Panc1 (cell line): Measurements from ENCODE around the gene TAOK1. TPM values are rescaled to one million over a fixed set of nuclear protein-coding genes. Genes with fewer than 3 reads are reported as not detected.

ENCODE experiments used
- ATAC-seq: fragments of 200-7000 bp; cut with Tn5 transposase; 2 replicates; pipeline ENCODE4 v1.9.1; 2020; ENCODE audit warnings: mild to moderate bottlenecking, moderate library complexity
- BruUV-seq: library from RNA; stranded (reverse); fragments of 400-500 nt; replicated peaks from 2 replicates; lab custom pipeline; 2021; lab: Mats Ljungman, UMichigan
- CTCF ChIA-PET: fragments of 300-600 bp; sonication (Branson Sonifier 250); formaldehyde crosslinking; loops from one replicate; lab custom pipeline; 2022; ENCODE audit warnings: antibody characterized with exemption; lab: Charles Lee
- POLR2A ChIA-PET: fragments of 300-600 bp; sonication (Branson Sonifier 250); formaldehyde crosslinking; loops from one replicate; lab custom pipeline; 2022; ENCODE audit warnings: antibody characterized with exemption; lab: Charles Lee
- DNase-seq: peaks from one replicate; pipeline ENCODE4 v3.0.0-alpha.2; 2010; ENCODE audit warnings: low read depth, low spot score
- H3K27ac ChIP-seq: 2 replicates; pipeline ENCODE4 v1.5.1; 2011; ENCODE audit warnings: mild to moderate bottlenecking, low read length, inconsistent platforms
- H3K27me3 ChIP-seq: fragments of 200-500 bp; sonication (Bioruptor generic); 2 replicates; pipeline ENCODE4 v1.6.0; 2014; ENCODE audit warnings: low read length, inconsistent platforms; ENCODE audit not compliant: control insufficient read depth, insufficient read depth
- H3K36me3 ChIP-seq: fragments of 200-500 bp; sonication (Bioruptor generic); 2 replicates; pipeline ENCODE4 v1.5.1; 2014; ENCODE audit warnings: inconsistent platforms, mild to moderate bottlenecking, low read length, moderate library complexity; ENCODE audit not compliant: control insufficient read depth, insufficient read depth
- H3K4me1 ChIP-seq: 2 replicates; pipeline ENCODE4 v1.5.1; 2011; ENCODE audit warnings: inconsistent platforms, mild to moderate bottlenecking, low read length, moderate library complexity; ENCODE audit not compliant: control insufficient read depth, insufficient read depth
- H3K4me3 ChIP-seq, 2 experiments: 2 replicates each; pipeline ENCODE4 v1.5.1; 2011 to 2012; ENCODE audit warnings: low read depth in 2 of 2, low read length in 2 of 2, mild to moderate bottlenecking in 2 of 2, inconsistent platforms in 1 of 2, moderate library complexity in 1 of 2
- H3K9me3 ChIP-seq: fragments of 200-500 bp; sonication (Bioruptor generic); 2 replicates; pipeline ENCODE4 v1.5.1; 2014; ENCODE audit warnings: low read depth, mild to moderate bottlenecking, inconsistent platforms, low read length, moderate library complexity; ENCODE audit not compliant: control insufficient read depth, insufficient read depth
- CTCF ChIP-seq: fragments of 450-650 bp; IDR thresholded peaks from 2 replicates; pipeline ENCODE4 v1.5.1; 2017; ENCODE audit warnings: mild to moderate bottlenecking
- POLR2AphosphoS5 ChIP-seq: IDR thresholded peaks from 2 replicates; pipeline ENCODE4 v1.6.1; 2012; ENCODE audit warnings: mild to moderate bottlenecking, low read depth, low read length, moderate library complexity
- SIN3A ChIP-seq: IDR thresholded peaks from 2 replicates; pipeline ENCODE4 v1.6.1; 2012; ENCODE audit warnings: low read depth, mild to moderate bottlenecking, low read length, moderate library complexity, borderline replicate concordance; ENCODE audit not compliant: insufficient read depth
- TCF7L2 ChIP-seq: IDR thresholded peaks from 2 replicates; pipeline ENCODE4 v1.6.1; 2011; ENCODE audit warnings: mild to moderate bottlenecking, low read depth, low read length, inconsistent platforms
- in situ Hi-C: cut with HindIII; loops from 2 replicates; pipeline ENCODE4 v1.10.0; 2016; ENCODE audit warnings: low sequenced_read_pairs, low pct_unique_long_range_greater_than_20kb
- intact Hi-C: fragments of 100-400 bp; cut with micrococcal nuclease; formaldehyde crosslinking; loops from one replicate; pipeline ENCODE4 v1.10.0; 2022; ENCODE audit not compliant: unreplicated experiment
- total RNA-seq: library from RNA; stranded (reverse); gene quantifications from one replicate; pipeline ENCODE4 v1.2.1, GENCODE V29; 2021; ENCODE audit not compliant: unreplicated experiment
- TF ChIP-seq, protein P1 (sequence below), 2 experiments: IDR thresholded peaks; 2 replicates each; pipeline ENCODE4 v1.6.1; 2011 to 2012; ENCODE audit warnings: low read depth in 2 of 2, control low read depth in 1 of 2, low read length in 1 of 2, mild to moderate bottlenecking in 1 of 2, moderate library complexity in 1 of 2; ENCODE audit not compliant: insufficient read depth in 1 of 2

Gene TAOK1
- total RNA-seq, 1 experiment from 2014 or later: 111 TPM

DNA sequence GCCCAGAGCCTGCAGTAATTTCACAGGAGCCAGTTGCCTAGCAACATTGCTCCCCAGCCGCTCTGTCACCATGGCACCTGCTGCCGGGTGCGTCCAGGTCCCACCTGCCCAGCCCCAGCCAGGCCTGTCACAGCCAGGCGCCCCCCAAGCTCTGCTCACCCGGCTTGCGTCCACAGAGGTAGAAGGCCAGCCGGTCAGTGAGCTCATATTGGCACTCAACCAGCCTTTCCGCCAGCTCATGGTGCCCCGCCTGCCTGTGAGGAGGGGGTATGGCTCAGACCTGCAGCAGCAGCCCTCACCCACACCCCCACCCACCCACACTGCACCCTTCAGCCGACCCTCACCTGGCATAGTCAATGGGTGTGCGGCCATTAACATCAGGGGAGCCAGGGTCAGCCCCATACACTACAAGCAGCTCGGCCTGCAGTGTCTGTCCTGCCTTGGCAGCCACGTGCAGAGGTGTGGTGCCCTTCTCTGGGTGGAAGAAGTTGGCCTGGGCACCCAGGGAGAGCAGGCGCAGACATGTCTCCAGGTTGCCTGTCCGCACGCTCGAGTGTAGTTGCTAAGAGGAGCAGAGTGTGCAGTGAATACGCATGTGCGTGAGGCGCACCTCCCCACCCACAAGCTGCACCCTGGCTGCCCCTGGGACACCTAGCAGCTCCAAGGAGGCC lies 191.6 kb downstream of the TAOK1 start:
- H3K9me3 ChIP-seq: no peaks in the 10 kb centered on the region
- POLR2A ChIA-PET: interaction anchor here (0.6 to 1.1 kb wide), 2 partner anchors 10 to 226 kb away, joined by 3 to 15 read pairs; no protein-coding TSS in a partner anchor
- ATAC-seq (no peak; the same call in 1 of the 2 replicates), DNase-seq (no peak)
- no TSS peak for BruUV-seq
- no peak overlapping the region for H3K4me3 ChIP-seq
- CTCF ChIA-PET: interaction anchor here (1.2 to 1.9 kb wide), 3 partner anchors 9 to 197 kb away, joined by 3 to 13 read pairs (median 5); partner anchors contain the start of gene ANKRD13B
- intact Hi-C loops: no loop called here
- in situ Hi-C loops: no loop called here
- no peaks in the 10 kb centered on the region for H3K27me3 ChIP-seq
- TF ChIP-seq CTCF (no peak), SIN3A (no peak), POLR2AphosphoS5 (no peak), TCF7L2 (no peak)
- TF ChIP-seq, protein P1, sequence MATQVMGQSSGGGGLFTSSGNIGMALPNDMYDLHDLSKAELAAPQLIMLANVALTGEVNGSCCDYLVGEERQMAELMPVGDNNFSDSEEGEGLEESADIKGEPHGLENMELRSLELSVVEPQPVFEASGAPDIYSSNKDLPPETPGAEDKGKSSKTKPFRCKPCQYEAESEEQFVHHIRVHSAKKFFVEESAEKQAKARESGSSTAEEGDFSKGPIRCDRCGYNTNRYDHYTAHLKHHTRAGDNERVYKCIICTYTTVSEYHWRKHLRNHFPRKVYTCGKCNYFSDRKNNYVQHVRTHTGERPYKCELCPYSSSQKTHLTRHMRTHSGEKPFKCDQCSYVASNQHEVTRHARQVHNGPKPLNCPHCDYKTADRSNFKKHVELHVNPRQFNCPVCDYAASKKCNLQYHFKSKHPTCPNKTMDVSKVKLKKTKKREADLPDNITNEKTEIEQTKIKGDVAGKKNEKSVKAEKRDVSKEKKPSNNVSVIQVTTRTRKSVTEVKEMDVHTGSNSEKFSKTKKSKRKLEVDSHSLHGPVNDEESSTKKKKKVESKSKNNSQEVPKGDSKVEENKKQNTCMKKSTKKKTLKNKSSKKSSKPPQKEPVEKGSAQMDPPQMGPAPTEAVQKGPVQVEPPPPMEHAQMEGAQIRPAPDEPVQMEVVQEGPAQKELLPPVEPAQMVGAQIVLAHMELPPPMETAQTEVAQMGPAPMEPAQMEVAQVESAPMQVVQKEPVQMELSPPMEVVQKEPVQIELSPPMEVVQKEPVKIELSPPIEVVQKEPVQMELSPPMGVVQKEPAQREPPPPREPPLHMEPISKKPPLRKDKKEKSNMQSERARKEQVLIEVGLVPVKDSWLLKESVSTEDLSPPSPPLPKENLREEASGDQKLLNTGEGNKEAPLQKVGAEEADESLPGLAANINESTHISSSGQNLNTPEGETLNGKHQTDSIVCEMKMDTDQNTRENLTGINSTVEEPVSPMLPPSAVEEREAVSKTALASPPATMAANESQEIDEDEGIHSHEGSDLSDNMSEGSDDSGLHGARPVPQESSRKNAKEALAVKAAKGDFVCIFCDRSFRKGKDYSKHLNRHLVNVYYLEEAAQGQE (IDR thresholded peaks at IDR 0.05; ENCODE audit: insufficient read depth in 1 of 2, low read depth in 2 of 2, low read length in 1 of 2): no peak
- H3K4me1 ChIP-seq: peaks cover 5% of the 10 kb centered on the region; the same call in 1 of the 2 replicates
- no peak overlapping the region for H3K27ac ChIP-seq
- H3K36me3 ChIP-seq: 0 out of 2 replicates have a peak, but pooled peaks cover 2% of the 10 kb centered on the region

- ChIA-PET POLR2A (interaction anchor here (1.1 kb wide), 1 partner anchor 10 kb away, joined by 15 read pairs; no protein-coding TSS in a partner anchor), CTCF (interaction anchor here (1.9 kb wide), 1 partner anchor 10 kb away, joined by 13 read pairs; the partner anchor contains the start of gene ANKRD13B)
- H3K9me3 ChIP-seq: no peaks in the 10 kb centered on the region
- H3K4me1 ChIP-seq: peaks cover 8% of the 10 kb centered on the region
- no peak for DNase-seq
- H3K27me3 ChIP-seq: no peaks in the 10 kb centered on the region
- intact Hi-C loops: no loop called here
- TF ChIP-seq, protein P1 (IDR thresholded peaks at IDR 0.05; ENCODE audit: insufficient read depth in 1 of 2, low read depth in 2 of 2, low read length in 1 of 2): no peak
- TF ChIP-seq TCF7L2 (no peak), CTCF (no peak), SIN3A (no peak), POLR2AphosphoS5 (no peak)
- H3K36me3 ChIP-seq: 0 out of 2 replicates have a peak, but pooled peaks cover 2% of the 10 kb centered on the region
- ATAC-seq: no peak
- no peak overlapping the region for H3K27ac ChIP-seq
- H3K4me3 ChIP-seq: no peak overlapping the region
- no TSS peak for BruUV-seq
- in situ Hi-C loops: no loop called here
Observed at GRCh38 chr17:29582254-29582765, 192.1 kb downstream of the TAOK1 start.
